GM21381 (cell line): ENCODE measurements around the gene PLRG1.

Experiments used
- ATAC-seq: cut with Tn5 transposase; IDR thresholded peaks from one replicate; pipeline ENCODE4 v1.9.1; 2021; ENCODE audit warnings: mild to moderate bottlenecking, moderate library complexity; ENCODE audit not compliant: unreplicated experiment

PLRG1 gene

DNA sequence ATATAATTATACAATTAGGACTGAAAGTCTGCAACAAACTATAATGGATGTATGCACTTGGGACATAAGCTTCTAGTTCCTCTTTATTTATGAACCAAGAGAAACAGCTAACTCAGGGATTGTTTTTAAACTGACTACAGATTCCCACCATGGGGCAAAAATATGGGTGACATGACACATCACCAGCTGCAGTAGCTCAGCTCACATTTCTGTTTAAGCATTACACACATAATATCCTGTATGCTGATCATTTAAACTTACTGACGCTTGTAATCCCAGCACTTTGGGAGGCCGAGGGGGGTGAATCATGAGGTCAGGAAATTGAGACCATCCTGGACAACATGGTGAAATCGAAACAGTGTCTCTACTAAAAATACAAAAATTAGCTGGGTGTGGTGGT is 24.1 kb upstream of the PLRG1 start:
- no peak for ATAC-seq

DNA sequence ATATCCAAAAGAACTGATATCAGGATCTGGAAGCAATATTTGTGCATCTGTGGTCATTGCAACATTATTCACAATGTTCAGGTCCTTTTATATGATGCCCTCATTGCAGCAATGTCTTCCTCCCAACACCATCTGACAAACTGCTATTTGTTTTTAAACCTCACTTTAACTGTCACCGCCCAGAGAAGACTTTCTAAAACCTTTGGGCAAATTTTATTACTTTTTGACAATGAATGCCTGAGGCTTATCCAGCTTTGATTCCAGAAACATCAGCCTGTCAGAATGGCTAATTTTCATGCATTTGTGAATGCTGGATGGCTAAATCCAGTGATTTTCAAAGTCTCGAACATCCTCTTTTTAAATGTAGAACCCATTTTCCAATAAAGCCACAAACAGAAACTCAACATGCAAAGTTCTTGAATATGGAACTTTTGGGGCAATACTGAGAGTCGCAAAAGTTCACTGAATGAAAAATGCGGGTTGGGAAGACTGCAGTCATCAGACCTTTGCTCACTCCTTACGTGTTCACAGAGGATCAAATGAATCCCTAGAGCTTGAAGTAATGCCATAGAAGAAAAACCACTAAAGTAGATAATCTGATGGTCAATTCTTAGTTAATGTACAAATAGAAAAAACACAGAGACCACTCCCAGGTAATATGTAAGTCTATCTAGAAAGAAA is 23.1 kb upstream of the PLRG1 start:
- ATAC-seq, result no peak

DNA sequence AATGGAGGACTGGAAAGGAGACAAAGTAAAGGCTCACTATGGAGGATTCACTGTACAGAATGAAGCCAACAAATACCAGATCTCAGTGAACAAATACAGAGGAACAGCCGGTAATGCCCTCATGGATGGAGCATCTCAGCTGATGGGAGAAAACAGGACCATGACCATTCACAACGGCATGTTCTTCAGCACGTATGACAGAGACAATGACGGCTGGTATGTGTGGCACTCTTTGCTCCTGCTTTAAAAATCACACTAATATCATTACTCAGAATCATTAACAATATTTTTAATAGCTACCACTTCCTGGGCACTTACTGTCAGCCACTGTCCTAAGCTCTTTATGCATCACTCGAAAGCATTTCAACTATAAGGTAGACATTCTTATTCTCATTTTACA is 19.4 kb upstream of the PLRG1 start:
- ATAC-seq, result no peak

DNA sequence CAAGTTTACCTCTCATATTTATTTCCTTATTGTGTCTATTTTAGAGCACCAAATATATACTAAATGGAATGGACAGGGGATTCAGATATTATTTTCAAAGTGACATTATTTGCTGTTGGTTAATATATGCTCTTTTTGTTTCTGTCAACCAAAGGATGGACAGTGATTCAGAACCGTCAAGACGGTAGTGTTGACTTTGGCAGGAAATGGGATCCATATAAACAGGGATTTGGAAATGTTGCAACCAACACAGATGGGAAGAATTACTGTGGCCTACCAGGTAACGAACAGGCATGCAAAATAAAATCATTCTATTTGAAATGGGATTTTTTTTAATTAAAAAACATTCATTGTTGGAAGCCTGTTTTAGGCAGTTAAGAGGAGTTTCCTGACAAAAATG is 18.8 kb upstream of the PLRG1 start:
- ATAC-seq, result no peak

DNA sequence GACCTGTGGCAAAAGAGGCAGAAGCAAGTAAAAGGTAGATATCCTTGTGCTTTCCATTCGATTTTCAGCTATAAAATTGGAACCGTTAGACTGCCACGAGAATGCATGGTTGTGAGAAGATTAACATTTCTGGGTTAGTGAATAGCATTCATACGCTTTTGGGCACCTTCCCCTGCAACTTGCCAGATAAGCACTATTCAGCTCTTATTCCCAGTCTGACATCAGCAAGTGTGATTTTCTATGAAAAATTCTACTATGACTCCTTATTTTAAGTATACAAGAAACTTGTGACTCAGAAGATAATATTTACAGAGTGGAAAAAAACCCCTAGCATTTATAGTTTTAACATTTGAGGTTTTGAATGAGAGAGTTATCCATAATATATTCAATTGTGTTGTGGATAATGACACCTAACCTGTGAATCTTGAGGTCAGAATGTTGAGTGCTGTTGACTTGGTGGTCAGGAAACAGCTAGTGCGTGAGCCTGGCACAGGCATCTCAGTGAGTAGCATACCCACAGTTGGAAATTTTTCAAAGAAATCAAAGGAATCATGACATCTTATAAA is 16.5 kb upstream of the PLRG1 start:
- no peak for ATAC-seq

DNA sequence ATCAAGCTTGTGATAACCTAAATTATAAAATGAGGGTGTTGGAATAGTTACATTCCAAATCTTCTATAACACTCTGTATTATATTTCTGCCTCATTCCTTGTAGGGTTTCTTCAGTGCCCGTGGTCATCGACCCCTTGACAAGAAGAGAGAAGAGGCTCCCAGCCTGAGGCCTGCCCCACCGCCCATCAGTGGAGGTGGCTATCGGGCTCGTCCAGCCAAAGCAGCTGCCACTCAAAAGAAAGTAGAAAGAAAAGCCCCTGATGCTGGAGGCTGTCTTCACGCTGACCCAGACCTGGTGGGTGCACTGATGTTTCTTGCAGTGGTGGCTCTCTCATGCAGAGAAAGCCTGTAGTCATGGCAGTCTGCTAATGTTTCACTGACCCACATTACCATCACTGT is 15.5 kb upstream of the PLRG1 start:
- ATAC-seq, result no peak

DNA sequence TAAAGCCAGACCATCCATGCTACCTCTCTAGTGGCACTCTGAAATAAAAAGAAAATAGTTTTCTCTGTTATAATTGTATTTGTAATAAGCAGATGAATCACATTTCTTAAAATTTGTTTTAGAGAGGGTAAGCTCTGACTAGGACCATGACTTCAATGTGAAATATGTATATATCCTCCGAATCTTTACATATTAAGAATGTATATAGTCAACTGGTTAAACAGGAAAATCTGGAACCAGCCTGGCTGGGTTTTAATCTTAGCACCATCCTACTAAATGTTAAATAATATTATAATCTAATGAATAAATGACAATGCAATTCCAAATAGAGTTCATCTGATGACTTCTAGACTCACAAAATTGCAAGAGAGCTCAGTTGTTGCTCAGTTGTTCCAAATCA is 14.1 kb upstream of the PLRG1 start:
- ATAC-seq, result no peak

DNA sequence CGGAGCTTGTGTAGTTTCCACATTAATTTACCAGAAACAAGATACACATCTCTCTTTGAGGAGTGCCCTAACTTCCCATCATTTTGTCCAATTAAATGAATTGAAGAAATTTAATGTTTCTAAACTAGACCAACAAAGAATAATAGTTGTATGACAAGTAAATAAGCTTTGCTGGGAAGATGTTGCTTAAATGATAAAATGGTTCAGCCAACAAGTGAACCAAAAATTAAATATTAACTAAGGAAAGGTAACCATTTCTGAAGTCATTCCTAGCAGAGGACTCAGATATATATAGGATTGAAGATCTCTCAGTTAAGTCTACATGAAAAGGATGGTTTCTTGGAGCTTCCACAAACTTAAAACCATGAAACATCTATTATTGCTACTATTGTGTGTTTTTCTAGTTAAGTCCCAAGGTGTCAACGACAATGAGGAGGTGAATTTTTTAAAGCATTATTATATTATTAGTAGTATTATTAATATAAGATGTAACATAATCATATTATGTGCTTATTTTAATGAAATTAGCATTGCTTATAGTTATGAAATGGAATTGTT is 12.6 kb upstream of the PLRG1 start, which contains the start of gene FGB:
FGB (plus strand) TSS at position 315 of the 558 bp plus-strand sequence; CDS start at position 323, 8 bp downstream.
- no peak for ATAC-seq

DNA sequence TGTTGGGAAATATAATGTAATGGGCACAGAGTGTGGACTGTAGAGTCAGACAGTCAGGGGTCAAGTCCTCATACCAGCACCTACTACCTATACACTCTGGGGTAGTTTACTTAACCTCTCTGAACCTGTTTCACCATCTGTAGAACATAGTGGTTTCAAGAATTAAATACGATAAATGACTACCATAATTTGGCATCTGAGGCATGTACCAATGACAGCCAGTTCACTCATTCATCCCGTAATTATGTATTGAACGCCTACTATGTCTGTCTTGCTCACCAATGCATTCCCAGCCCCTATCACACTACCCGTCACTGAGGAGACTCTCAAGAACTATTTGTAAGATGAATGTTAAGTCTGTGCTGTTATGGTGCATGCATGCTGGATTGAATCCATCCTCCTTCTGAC is 10.6 kb upstream of the PLRG1 start:
- no peak for ATAC-seq

DNA sequence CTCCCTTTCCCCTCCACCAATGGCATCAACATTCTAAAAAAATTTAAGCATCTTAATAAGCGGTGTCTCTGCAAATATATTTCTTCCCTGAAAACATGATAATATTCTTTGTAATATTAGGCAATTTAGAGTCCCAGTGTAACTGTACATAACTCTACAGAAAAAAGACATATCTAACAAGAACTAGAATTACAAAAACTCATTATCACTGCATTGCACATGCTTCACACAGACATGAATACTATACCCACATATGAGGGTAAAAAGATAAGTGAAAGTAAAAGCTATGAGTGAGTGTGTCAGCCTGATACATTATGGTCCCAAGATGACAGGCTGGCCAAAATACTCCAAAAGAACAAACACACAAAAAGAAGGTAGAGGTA is 10.2 kb upstream of the PLRG1 start:
- ATAC-seq, result no peak

DNA sequence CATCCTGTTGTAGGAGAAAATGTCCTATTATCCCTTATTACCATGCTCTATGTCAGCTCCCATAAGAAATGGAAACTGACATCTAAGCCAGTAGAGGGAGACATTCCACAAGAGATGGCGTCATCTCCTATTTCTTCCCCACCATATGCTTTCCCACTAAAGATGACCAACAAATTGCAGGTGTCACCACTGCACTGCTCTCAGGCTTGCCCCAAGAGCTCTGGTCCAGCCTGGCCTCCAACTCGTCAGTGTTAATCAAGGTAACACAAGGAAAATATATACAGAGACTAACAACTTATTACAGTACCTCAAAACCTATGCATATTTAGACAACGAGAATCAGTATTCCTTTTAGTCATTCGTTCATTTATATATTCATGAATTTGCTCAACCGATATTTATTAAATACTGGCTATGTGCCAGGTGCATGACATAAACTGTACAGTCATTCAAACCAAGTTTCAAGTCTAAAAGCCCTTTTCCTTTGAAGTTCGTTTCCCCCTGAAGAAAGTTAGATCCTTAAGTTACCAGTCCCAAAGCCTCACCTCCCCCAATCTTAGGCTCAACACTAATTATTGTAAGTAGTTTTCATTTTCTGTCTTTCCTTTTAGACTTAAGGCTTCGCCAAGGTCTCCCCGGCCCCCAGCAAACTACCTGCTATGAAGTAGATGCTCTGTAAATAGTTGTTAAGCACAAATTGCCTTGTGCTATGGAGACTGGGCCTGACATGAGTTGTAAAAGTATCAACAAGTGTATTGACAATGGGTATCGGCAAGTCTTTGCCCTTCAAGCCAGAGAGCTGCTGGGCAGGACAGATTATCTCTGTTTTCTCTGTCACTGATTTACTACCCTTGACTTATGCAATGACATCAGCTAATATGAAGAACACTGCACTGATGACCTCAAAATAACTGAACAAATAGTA is 9.6 kb upstream of the PLRG1 start:
- ATAC-seq, result peak; percentile 94

DNA sequence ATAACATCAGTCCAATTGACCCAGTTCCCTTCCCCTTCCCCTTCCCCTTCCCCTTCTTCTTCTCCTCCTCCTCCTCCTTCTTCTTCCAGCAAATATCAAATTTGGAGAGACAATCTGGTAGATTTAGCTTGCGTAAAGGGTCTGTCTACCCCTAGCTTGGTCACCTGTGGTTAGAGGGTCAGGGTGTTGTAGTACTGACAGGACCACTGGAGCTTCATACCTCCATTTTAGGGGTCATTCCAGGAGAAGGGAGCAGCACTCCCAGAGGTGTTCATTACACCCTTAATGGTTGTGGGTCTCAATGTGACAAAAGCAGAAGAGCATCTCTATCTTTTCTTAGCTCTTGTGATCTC is 8.9 kb upstream of the PLRG1 start:
- peak; percentile 21 for ATAC-seq

DNA sequence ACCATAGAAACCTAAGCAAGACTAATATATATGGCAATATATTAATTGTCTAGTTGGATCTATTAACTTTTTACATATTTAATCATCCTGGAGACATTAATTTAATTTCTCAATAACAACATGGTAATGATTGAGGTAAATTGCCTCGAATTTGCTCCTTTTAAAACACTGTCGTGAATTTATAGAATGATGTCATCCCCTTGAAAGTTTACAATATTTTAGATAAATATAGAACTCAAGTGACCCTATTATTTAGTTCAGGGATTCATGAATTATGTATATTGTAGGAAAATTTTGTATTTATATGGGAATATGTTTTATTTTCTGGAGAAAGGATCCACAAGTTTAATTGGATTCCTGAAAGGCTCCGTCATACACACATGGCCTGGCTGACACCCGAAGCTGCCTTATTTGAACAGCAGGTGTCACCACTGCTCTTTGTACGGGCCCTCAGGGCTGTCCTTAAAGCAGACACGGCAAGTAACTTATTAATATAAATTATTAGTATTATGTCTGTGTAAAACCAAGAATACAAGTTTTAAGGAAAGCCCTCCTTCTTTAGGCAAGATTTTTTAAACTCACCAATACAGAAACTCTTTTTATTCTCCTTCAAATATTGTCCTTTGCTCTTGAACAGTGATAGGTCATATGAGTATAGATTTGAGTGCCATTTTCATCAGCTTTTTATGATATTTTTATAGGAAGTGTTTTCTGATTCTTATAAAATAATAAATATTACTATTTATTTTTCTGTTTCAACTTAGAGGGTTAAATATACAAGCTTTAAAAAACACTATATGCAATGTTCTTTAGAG is 1.9 kb upstream of the PLRG1 start:
- ATAC-seq, result peak; percentile 53

DNA sequence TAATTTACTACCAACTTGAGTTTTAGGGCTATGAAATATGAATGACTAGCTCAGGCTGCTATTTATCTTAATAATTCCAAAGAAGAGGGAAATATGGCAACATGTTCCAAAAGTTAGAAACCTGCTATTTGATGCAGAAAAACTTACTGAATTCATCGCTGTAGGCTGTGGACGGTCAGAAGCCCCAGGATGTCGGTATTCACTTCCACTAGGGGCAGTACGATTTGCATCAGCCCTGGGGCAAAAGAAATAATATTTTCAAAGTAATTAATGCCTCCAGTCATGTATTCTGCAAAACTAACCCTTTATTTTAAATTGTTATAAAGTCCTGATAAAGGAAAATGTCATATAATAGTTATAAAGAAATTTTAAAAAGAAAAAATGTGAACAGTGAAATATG is 4.5 kb downstream of the PLRG1 start:
- ATAC-seq, result no peak

DNA sequence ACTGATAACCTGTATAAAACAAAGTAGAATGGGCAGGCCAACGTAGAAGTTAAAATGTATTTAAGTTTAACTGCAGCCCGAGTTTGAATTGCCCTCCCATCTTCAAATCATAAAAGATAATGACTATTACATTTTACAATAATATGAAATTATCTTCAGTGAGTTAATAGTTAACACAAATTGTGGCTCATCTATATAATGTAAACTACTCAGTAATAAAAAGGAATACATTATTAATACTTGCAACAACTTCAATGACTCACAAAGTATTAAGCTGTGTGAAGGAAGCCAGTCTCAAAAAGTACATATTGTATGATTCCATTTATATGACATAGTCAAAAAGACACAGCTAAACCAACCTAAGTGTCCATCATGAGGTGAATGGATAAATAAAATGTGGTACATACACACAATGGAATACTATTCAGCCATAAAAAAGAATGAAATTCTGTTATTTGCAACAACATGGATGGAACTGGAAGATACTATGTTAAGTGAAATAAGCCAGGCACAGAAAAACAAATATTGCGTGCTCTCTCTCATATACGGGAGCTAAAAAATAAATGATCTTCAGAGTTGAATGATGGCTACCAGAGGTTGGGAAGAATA is 7.8 kb downstream of the PLRG1 start:
- no peak for ATAC-seq

DNA sequence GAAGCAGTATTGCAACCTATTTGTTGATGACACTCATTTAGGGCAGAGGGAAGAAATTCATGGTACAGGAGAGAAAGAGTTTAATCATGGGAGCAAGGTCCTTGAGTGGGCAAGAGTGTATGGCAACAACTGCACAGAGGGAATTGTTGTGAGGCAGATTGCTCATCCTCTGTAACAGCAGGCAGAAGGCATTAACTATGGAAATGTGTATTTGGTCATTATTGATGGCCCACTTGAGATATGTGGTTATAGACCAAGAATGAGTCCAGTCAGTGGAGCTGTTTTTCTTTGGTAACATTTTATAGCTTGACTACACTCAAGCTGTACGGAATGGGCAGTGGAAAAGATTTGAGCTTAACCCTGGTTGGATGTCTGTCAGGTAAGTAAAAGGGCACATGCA is 15.9 kb downstream of the PLRG1 start:
- ATAC-seq, result no peak

DNA sequence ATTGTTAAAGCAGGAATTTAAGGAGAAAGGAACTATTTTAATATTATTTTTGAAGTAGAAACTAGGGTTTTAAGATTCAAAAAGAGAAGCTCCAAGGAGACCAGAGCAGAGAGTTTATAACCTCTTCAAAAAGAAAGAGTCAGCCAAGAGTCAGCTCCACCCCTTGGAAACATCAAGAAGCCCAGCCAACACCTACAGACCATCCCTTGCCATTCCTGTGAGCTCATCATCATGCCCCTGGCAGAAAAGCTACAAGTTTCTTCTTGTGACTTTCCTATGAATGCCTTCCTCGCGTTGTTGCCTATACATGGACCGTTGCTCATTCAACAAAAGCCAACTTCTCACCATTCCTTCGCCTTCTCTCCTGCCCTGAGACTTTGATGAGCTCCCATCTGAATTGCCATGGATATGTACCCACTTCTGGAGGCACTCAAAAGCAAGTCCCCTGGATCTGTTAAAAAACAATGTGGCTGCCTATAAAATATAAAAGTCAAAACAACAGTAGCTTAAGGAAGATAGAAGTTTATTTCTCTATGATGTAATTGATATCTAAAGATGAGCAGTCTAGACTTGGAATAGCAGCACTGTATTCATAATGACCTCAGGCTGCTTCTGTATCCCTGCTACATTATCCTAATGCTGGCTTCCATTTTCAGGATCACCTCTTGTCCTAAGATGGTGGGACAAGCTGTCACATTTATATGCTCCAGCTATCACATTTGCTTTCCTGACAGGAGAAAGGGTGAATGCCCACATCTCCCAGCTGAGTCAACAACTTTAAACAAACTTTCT is 20.3 kb downstream of the PLRG1 start:
- ATAC-seq, result no peak

DNA sequence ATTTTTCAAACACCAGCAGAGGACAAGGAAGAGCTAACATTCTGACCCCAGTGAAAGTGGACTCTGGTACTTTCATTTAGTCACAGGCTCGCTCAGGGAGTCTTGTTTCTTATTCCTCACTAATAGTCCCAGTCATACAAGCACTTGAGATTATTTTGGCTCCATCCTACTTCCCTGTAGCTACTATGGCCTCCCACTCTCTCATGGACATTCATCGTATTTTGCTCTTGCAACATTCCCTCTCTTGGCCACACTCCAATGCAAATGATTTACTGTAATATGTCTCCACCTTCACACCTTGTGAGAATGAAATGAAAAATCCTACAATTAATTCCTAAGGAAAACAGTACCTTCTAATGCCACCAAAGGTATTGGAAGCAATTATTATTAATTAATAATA is 21.3 kb downstream of the PLRG1 start:
- ATAC-seq, result no peak

DNA sequence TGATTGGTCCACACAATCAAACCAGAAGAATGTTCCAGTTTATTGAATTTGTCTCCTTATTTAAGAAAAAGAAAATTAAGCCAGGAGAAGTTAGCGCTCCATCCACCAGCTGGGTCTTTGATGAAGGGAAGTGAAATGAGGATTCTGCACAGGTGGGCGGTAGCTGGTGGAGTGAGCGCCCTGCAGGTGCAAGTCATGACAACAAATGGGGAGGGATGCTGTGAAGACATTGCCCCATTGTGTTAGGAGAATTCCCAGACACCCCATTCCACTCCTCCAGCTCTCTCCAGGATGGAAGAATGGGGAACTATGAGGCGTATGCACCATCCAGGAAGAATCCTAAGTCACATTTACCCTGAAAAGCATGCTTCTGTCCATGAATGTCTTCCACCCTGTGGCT is 22.9 kb downstream of the PLRG1 start:
- no peak for ATAC-seq

DNA sequence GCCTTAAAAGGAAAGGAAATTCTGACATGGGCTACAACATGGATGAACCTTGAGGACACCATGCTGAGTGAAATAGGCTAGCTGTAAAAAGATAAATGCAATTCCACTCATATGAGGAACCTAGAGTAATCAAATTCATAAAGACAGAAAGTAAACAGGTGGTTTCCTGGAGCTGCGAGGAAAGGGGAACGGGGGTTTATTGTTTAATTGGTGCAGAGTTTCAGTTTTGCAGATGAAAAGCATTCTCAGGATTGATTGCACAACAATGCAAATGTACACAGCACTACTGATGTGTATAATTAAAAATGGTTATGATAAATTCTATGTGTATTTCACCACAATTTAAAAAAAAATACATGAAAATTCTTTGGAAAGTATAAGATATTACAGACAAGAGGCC is 24.0 kb downstream of the PLRG1 start:
- ATAC-seq, result no peak
